Measurements from ENCODE around the gene POLR2E. TPM values are rescaled to one million over a fixed set of nuclear protein-coding genes. Genes with fewer than 3 reads are reported as not detected.

The POLR2E gene
- polyA plus RNA-seq, 3 donors: 183 to 222 (median 195) TPM

DNA sequence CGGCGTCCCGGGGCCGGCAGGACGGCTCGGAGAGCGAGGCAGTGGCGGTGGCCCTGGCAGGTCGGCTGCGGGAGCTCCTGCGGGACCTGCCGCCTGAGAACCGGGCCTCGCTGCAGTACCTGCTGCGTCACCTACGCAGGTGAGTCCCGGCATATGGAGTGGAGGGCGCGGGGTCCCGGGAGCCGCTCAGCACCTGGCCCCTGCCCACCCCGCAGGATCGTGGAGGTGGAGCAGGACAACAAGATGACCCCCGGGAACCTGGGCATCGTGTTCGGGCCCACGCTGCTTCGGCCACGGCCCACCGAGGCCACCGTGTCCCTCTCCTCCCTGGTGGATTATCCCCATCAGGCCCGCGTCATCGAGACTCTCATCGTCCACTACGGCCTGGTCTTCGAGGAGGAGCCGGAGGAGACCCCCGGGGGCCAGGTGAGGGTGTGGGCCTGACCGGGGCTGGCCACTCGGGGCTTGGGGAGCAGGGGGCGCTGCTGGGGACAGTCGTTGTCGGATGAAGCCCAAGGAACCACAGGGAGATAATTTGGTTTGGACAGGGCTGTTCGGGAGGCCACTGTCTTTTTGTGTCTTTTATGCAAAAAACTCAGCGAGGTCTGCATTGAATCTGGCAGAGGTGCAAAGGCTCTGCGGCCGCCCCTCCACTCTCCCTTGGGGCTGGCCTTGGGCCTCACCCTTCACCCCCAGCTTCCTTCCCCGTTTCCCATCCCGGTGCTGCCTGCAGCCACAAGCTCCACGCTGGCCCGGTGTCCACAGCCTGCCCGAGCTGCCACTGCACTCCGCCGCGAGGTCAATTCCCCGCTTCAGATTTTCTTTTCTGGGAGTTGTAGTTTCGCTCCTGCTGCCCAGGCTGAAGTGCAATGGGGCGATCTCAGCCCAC is 12.0 kb downstream of the POLR2E start:
- H3K9me3 ChIP-seq (replicated peaks in 1 of 2; ENCODE audit: control insufficient read depth in 1 of 2, insufficient read depth in 1 of 2, low read length in 2 of 2): no peaks in the 10 kb centered on the region
- H2AFZ ChIP-seq (ENCODE audit: insufficient read depth, low read depth, low read length, poor library complexity, severe bottlenecking): no peak overlapping the region
- Mint-ChIP-seq H3K4me3 (no peak overlapping the region), H3K27me3 (ENCODE audit: low read depth in 3 of 3) (peaks cover 0 to 5% (median 0%) of the 10 kb centered on the region in 3 donors), H3K36me3 (peaks cover 52 to 85% of the 10 kb centered on the region in 2 donors), H3K27ac (peak overlapping the region in 3 of 7 donors; percentile 32 to 43 (median 37)), H3K9me3 (no peaks in the 10 kb centered on the region), H3K4me1 (peaks cover 49% of the 10 kb centered on the region)
- no peak overlapping the region for H3K4me2 ChIP-seq (replicated peaks; ENCODE audit: extremely low read depth, low read length, poor library complexity, severe bottlenecking)
- WGBS (ENCODE audit: insufficient coverage): 87% methylated on average over 50 of the region's 59 CpGs
- H3K9ac ChIP-seq (ENCODE audit: insufficient read depth, low read length, poor library complexity, severe bottlenecking): no peak overlapping the region
- no peak for DNase-seq
- peak overlapping the region in 1 of 2 donors; percentile 51 for H3K27ac ChIP-seq (ENCODE audit: low read depth in 1 of 2, low read length in 2 of 2)
- H3K4me1 ChIP-seq (ENCODE audit: control insufficient read depth in 1 of 2, insufficient read depth in 2 of 2, low read length in 2 of 2): peaks cover 51 to 79% of the 10 kb centered on the region in 2 donors
- no peak overlapping the region for H3K4me3 ChIP-seq (replicated peaks in 1 of 3; ENCODE audit: low read depth in 2 of 3, low read length in 3 of 3)
- H3K36me3 ChIP-seq (replicated peaks in 1 of 2; ENCODE audit: control insufficient read depth in 1 of 2, insufficient read depth in 2 of 2, low read length in 2 of 2): peaks cover 81 to 82% of the 10 kb centered on the region in 2 donors
- no peaks in the 10 kb centered on the region for H3K27me3 ChIP-seq (ENCODE audit: control insufficient read depth in 2 of 2, insufficient read depth in 2 of 2, low read length in 2 of 2)
- H4K20me1 ChIP-seq (ENCODE audit: insufficient read depth, low read length): peaks cover 100% of the 10 kb centered on the region
- intact Hi-C loops (cut with micrococcal nuclease): no loop called here
- H3K79me2 ChIP-seq (ENCODE audit: insufficient read depth, low read length): peaks cover 79% of the 10 kb centered on the region
- TF ChIP-seq, protein P1, sequence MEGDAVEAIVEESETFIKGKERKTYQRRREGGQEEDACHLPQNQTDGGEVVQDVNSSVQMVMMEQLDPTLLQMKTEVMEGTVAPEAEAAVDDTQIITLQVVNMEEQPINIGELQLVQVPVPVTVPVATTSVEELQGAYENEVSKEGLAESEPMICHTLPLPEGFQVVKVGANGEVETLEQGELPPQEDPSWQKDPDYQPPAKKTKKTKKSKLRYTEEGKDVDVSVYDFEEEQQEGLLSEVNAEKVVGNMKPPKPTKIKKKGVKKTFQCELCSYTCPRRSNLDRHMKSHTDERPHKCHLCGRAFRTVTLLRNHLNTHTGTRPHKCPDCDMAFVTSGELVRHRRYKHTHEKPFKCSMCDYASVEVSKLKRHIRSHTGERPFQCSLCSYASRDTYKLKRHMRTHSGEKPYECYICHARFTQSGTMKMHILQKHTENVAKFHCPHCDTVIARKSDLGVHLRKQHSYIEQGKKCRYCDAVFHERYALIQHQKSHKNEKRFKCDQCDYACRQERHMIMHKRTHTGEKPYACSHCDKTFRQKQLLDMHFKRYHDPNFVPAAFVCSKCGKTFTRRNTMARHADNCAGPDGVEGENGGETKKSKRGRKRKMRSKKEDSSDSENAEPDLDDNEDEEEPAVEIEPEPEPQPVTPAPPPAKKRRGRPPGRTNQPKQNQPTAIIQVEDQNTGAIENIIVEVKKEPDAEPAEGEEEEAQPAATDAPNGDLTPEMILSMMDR (IDR thresholded peaks at IDR 0.05): no peak

- H3K4me3 ChIP-seq (replicated peaks in 1 of 3; ENCODE audit: low read depth in 2 of 3, low read length in 3 of 3): no peak overlapping the region
- H3K79me2 ChIP-seq (ENCODE audit: insufficient read depth, low read length): peaks cover 87% of the 10 kb centered on the region
- H3K9me3 ChIP-seq (replicated peaks in 1 of 2; ENCODE audit: control insufficient read depth in 1 of 2, insufficient read depth in 1 of 2, low read length in 2 of 2): no peaks in the 10 kb centered on the region
- no peaks in the 10 kb centered on the region for H3K27me3 ChIP-seq (ENCODE audit: control insufficient read depth in 2 of 2, insufficient read depth in 2 of 2, low read length in 2 of 2)
- Mint-ChIP-seq H3K4me3 (no peak overlapping the region), H3K4me1 (peaks cover 46% of the 10 kb centered on the region), H3K9me3 (no peaks in the 10 kb centered on the region), H3K36me3 (peaks cover 53 to 94% of the 10 kb centered on the region in 2 donors), H3K27ac (peak overlapping the region in 6 of 7 donors; percentile 53 to 88 (median 76)), H3K27me3 (ENCODE audit: low read depth in 3 of 3) (peaks cover 0 to 3% (median 0%) of the 10 kb centered on the region in 3 donors)
- no peak overlapping the region for H3K9ac ChIP-seq (ENCODE audit: insufficient read depth, low read length, poor library complexity, severe bottlenecking)
- DNase-seq: peak; percentile 56 to 77 (median 67)
- H2AFZ ChIP-seq (ENCODE audit: insufficient read depth, low read depth, low read length, poor library complexity, severe bottlenecking): no peak overlapping the region
- TF ChIP-seq, protein P1 (IDR thresholded peaks at IDR 0.05): no peak
- peaks cover 100% of the 10 kb centered on the region for H4K20me1 ChIP-seq (ENCODE audit: insufficient read depth, low read length)
- peaks cover 49 to 79% of the 10 kb centered on the region in 2 donors for H3K4me1 ChIP-seq (ENCODE audit: control insufficient read depth in 1 of 2, insufficient read depth in 2 of 2, low read length in 2 of 2)
- intact Hi-C loops (cut with micrococcal nuclease): no loop called here
- peaks cover 88 to 89% of the 10 kb centered on the region in 2 donors for H3K36me3 ChIP-seq (replicated peaks in 1 of 2; ENCODE audit: control insufficient read depth in 1 of 2, insufficient read depth in 2 of 2, low read length in 2 of 2)
- 63% methylated on average over 50 of the region's 51 CpGs for WGBS (ENCODE audit: insufficient coverage)
- H3K4me2 ChIP-seq (replicated peaks; ENCODE audit: extremely low read depth, low read length, poor library complexity, severe bottlenecking): no peak overlapping the region
- peak overlapping the region; percentile 12 to 51 for H3K27ac ChIP-seq (ENCODE audit: low read depth in 1 of 2, low read length in 2 of 2)
Measured at GRCh38 chr19:1082165-1082927, 12.8 kb downstream of the POLR2E start.
